GM18505 (cell line): ENCODE measurements around the gene PLA2G2E.

ENCODE experiments used
- ATAC-seq: cut with Tn5 transposase; IDR thresholded peaks from one replicate; pipeline ENCODE4 v1.9.1; 2021; ENCODE audit not compliant: unreplicated experiment
- POLR2A ChIP-seq: IDR thresholded peaks from 4 replicates; pipeline ENCODE4 v1.6.1; 2011; ENCODE audit warnings: borderline replicate concordance; ENCODE audit not compliant: insufficient read depth, insufficient read length; ENCODE audit errors: extremely low read depth

The PLA2G2E gene

DNA sequence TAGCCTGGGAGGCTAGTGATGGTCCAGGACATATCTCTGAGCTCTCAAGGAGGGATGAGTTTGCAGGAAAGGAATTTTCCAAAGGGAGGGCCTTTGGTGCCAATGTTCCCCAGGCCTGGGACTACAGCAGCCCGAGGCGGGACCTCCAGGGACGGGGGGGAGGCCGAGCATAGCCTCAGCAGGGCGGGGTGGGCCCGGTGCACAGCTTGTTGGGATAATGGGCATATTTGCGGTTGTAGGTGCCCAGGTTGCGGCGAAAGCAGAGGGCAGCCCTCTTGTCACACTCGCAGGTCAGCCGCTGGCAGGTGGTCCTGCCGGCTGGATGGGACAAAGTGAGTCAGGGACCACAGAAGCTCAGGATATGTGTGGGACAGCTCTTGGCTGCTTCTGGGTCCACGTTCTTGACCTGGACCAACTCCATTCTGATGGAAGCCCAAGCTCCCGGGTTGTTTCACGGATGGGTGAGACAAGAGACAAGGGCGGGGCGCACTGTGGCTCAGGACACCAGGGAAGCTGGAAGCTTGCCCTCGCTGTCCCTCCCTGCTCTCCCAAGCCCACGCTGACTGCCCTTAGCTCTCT lies 3.2 kb downstream of the PLA2G2E start:
- no peak for ATAC-seq
- TF ChIP-seq POLR2A: no peak

DNA sequence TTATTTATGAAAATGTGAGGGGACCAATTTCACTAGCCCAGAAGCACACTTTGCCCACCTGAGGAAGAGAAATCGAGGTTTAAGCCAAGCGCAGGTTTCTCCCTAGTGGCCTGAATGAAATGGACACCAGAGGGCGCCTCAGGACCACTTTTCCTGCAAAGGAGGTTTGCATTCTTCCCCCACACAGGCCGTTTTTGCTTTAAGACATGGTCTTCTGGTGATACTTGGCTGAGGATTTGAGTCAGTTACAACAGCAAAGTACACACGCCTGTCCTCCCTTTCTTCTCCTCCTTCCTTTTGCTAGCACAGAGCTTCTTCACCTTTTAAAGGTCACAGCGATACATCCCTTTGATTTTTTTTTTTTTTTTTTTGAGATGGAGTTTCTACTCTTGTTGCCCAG lies 5.4 kb downstream of the PLA2G2E start:
- no peak for ATAC-seq
- TF ChIP-seq POLR2A: no peak

DNA sequence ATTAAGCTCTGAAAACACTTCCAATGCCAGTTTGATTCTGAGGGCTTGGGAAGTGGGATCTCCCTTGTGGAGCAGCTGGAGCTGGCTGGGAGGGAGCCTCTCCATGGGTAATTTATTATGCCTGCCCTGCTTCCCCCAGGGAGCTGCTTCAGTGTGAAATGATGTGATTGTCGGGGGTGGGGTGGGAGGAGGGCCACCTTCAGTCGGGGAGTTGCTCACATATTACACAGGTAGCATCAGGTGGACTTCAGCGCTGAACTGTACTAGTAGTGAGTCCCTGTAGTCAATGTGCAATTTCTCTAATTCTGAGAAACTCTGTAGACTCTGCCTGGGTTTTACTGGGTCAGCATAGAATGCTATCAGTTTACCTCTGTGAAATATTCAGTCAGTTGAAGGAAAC lies 12.8 kb downstream of the PLA2G2E start:
- no peak for ATAC-seq
- TF ChIP-seq POLR2A: no peak

DNA sequence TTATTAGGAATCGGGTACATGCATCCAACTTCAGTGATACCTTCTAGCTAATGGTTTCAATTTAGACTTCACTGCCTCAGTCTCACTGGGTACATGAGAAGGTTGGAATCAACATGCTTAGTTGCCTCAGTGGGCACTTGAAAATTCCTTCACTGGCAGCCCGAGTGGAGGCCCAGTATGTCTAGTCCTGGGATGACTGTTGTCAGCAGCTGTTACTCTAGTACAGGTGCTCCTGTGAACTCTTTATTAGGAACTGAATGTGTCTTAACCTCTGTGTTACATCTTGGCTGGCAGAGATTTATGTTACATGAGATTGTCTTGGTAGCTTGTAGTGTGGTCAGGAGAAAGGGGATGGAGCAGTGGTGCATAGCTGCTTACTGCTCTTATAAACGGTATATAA lies 13.4 kb downstream of the PLA2G2E start:
- TF ChIP-seq POLR2A: no peak
- ATAC-seq: no peak

DNA sequence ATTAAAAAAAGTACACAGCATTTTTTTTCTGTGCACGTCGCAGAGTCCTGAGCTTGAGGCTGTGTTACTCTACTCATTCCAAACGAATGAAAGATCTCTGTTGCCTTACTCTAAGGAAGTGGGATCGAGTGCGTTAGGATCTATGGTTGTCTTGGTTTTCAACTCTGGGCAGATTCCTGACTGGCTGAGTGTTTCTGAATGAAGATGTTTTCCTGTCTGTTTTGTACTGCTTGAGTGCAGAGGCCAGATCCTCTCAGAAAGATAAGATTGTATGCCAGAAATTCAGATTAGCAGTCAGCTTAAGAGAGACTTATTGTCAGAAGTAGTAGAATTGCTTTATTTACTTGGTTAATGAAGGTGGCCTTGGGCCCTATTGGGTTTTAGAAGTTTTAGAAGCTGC lies 14.0 kb downstream of the PLA2G2E start:
- no peak for ATAC-seq
- TF ChIP-seq POLR2A: no peak

DNA sequence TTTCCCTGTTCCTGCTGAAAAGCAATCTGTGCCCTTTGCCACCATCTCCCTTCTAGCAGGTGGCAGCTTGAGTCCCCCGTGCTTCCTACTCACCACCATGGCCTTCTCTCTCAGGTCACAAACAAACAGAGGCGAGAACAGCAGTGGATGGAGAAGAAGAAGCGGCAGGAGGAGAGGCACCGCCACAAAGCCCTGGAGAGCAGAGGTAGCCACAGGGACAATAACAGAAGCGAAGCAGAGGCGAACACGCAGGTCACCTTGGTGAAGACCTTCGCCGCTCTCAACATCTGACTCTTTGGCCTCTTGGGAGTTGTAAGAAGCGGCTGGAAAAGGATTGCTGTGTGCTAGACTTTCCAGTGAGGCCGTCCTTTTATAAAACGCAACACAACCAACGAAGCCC lies 16.0 kb downstream of the PLA2G2E start:
- TF ChIP-seq POLR2A: no peak
- ATAC-seq: no peak

DNA sequence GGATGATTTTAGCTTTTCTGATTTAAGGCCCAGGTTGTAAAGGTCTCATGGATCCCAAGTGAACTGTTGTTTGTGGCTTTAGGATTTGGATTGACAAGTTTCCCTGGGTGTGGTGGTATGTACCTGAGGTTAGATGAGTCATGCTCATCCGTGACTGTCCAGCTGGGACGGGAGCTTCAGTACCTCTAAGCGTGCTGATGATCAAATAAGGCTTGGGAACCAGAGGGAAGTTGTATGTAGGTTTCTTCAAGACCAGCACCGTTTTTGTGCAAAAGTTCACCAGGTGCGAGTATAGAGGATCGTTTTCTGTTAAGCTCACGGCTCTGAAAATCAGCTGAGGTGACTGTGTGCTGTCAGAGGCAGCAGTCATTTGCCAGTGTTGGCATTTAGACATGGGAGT lies 19.8 kb downstream of the PLA2G2E start:
- no peak for ATAC-seq
- no peak for TF ChIP-seq POLR2A

DNA sequence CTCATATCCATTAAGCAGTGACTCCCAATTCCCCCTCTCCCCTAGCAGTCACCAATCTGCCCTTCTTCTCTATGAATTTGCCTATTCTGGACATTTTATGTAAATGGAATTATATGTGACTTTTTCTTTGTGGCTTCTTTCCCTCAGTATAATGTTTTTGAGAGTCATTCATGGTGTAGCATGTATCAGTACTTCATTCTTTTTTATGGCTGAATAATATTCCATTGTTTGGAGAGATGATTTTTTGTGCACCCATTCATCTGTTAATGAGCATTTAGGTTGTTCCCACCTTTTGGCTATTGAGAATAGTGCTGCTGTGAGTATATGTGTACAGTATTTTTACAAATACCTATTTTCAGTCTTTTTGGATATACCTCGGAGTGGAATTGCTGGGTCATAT lies 21.8 kb downstream of the PLA2G2E start:
- no peak for ATAC-seq
- no peak for TF ChIP-seq POLR2A

DNA sequence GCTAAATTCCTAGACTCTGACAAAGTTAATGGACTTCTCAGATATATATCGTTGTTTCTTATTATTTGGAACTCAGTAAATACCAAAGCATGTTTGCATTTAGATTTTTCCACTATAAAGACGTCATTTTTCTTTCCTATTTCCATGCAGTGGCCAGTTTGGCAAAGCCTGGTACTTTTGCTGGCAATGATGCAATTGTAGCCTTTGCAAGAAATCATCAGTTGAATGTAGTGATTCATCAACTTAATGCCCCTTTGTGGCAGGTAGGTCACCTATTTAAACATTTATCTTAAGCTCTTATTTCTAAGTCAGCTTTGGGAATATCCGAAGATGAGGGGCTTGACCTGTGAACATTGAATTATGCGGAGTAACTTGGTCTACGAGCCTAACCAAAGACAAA lies 29.2 kb downstream of the PLA2G2E start:
- ATAC-seq: no peak
- TF ChIP-seq POLR2A: no peak

DNA sequence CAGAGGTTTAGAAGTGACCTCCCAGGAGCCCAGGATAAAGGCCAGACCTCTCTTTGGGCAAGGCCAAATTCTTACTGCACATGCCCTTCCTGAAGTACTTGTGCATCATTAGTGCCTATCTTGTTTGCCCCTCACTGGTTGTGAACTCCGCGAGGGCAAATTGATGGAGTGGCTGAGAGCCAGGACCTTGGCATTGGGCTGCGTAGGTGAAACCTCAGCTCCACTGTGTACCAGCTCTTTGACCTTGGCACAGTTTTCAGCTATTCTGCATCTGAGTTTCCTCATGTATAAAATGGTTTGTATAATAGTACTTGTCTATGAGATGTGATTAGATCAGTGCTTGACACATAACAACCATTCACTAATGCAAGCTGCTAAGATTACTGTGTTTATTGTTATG lies 29.7 kb downstream of the PLA2G2E start:
- no peak for ATAC-seq
- TF ChIP-seq POLR2A: no peak

DNA sequence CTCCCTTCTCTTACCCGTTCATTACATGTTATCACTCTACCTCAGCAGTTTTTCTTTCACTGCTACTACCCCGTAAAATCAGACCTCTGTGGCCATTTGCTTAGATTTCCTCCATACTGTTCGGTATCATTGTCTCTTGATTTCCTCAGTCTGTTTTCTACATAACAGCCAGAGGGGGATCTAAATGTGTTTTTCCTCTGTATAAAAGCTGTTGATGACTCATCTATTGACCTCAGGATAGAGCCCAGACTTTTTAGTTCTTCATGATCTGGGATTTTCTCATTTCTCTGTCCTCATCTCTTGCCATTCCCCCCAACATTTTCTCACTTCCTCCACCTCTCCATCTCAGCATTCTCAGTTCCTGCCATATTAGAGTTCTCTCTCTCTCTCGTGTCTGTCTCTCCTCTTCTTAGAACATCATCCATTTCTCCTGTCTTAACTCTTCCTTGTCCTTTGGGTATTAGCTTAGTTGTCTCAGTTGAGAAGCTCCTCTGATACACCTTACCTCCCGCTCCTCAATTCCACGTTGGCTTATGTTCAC lies 30.7 kb downstream of the PLA2G2E start:
- ATAC-seq: no peak
- no peak for TF ChIP-seq POLR2A

DNA sequence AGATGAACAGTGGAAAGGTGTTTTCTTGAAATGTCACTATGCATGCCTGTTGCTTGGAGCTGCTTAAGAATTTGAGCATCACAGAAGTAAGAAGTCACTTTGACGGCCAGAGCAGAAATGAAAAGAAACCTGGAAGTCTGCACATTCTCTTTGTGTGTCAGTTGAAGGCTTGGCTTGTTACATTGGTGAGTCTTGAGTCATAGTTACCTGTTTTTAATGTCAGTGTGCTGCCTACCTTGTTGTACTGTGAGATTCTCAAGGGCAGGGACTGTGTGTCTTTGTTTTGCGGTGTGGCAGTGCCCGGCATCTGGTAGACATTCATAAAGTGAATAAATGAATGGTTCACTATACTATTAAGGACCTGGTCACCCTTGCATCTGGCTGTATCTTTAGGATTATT lies 31.3 kb downstream of the PLA2G2E start:
- TF ChIP-seq POLR2A: no peak
- ATAC-seq: no peak

DNA sequence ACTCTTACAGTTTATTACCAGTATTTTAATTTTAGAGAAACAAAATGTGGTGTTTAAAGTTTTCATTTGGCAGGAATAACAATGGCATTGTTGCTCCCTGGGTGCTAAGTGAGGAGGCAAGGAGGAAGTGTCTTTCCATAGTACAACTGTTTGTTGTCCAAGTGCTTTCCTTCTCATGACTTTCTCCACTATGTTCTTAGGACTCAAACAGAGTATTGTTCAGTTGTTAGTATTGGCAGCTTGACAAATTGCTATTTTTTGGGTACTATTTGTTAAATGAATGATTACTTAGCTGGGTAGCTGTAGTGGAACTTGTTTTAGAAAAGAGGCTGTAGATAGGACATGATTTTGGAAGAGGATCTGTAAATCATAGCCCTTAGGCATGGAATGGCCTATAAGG lies 33.8 kb downstream of the PLA2G2E start:
- no peak for TF ChIP-seq POLR2A
- no peak for ATAC-seq

DNA sequence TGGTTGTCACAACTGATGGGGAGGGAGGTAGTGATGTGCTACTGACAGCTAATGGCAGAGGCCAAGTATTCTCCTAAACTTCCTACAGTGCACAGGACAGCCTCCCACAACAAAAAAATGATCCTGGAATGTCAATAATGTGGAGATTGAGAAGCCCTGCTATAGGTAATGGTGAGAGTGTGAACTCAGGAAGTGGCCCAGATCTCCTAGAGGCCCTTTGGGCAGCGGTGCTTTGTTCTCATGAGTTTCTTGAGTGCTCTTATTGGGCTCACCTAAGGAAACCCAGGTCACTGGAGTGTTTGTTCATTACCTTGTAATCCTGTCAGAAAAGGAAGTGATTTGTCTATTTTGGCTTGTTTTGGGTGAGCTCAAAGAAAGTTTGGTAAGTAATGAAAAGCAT lies 35.3 kb downstream of the PLA2G2E start:
- TF ChIP-seq POLR2A: no peak
- ATAC-seq: no peak

DNA sequence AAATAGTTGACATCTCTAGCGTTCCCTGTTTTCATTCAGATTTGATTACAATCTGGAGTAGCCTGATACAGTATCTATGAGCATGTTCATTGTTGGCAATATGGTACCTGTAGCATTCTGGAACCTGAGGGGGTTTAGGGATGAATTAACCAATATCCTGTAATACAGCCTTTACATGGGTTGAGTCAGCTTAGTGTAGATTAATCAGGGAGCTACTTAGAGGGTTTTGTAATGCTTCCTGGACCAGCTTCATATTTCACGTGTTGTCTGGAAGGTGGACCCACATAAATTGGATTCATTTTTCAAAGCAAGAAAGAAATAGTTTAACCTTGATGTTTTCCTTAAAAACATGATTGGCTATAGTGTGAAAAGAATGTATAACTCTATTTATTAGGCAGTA lies 37.6 kb downstream of the PLA2G2E start:
- TF ChIP-seq POLR2A: no peak
- ATAC-seq: no peak
